ENCODE data around the gene ARHGAP21.
"Not testable (repeated sequence)": the region's sequence is repeated elsewhere in the genome, so short reads cannot be mapped to it uniquely, and the experiment has no call there.

Gene ARHGAP21

DNA sequence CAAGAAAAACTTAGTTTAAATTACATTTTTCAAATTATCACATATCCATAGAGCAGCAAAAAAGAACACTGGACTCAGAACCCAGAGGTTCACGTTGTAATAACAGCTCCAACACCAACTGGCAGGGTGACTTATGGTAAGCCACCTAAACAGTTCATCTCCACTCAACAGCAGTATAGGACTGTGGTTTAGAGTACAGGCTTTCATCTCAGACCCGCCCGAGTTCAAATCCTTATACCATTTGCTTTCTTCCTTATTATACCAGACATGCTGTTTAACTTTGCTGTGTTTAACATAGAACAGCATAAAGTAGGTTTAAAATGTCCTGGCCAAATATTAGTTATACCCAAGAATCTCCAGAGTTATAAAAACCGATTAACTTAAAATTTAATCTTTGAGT lies 97.9 kb downstream of the ARHGAP21 start:
- no peak for DNase-seq (ENCODE audit: low read depth)

DNA sequence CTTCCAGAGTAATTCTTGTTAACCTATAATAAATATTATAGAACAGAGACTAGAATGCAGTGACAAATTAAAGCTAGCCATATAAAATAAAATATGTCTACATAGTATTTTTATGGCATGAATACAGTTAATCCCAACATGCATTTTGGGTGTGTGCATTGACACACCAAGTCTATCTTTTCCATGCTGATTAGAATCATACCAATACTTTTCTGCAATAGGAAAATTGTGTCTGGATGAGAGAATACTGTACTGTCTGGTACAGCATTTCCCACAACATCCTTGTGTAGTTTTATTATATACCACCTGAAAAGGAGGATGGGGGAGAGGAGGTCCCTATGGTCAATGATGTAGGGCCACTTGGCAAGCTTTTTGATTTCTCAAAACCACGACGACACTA lies 100.3 kb downstream of the ARHGAP21 start:
- DNase-seq (ENCODE audit: low read depth): no peak

DNA sequence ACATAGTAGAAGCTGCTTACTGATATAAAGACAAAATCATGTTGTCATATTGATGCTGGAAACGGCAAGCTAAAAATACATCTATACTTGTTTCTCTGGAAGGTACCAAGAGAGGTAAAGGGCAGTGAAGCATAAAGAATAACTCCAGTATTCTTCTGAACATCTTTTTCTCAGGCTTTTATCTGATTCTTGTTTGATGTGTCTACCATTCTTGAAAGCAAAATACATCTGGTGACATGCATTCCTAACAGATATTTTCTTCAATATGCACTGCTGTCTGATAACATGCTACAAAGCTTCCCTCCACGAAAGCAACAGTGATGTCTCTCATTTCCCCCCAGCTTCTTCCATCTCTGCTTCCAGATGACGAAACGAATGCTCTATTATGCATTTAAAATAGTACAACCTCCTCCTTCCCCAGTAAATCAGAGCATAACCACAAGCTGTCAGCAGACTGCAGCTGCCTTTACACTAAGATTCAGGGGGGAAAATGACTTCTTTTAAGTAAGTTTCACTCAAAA lies 100.8 kb downstream of the ARHGAP21 start:
- no peak for DNase-seq (ENCODE audit: low read depth)

DNA sequence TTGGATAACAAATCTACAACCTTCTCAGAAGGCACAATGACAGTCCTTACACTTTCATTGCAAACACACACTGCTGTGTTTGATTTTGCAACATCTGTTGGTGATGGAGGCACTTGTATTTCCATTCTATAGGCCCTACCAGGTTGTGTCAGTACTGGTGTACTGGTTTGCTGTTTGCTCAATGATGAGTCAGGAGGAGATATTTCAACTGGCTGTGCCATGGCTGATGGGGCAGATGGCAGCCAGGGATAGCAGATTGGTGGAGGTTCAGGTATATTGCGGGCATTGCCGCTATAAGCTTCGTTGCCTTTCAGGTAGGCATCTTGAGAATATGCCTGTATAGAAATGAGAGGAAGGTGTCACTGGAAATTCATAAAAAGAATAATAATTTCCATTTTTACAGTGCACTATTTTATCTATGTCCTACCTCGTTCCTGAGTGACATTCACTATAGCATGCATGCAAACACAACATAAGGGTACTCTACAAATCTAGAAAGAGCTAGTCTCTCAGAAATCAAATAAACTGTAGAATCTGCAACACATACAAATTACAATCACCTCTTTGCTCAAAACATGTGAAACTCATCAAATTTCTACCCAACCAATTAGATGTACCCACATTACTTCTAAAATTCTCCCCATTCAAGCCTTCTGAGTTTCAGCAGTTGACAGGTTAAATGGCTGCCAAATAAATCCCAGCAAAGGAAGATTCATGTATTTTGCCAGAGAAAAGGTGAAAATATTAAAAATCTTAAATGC lies 102.5 kb downstream of the ARHGAP21 start:
- not testable (repeated sequence) for DNase-seq (ENCODE audit: low read depth)

DNA sequence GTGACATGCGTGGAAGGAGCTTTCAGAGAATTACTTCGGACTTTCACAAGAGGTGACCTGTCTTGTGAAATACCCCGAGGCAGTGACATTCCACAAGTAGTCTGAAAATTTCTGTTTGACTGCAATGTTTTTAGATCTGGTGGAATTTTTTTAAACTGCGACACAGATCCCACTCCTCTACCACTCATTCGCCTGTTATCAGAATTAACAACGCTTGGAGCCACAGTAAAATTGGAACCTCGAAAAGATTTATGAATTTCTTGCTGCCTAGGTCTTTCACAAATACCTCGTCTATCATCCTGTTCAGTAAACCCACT lies 103.7 kb downstream of the ARHGAP21 start:
- DNase-seq (ENCODE audit: low read depth): not testable (repeated sequence)

DNA sequence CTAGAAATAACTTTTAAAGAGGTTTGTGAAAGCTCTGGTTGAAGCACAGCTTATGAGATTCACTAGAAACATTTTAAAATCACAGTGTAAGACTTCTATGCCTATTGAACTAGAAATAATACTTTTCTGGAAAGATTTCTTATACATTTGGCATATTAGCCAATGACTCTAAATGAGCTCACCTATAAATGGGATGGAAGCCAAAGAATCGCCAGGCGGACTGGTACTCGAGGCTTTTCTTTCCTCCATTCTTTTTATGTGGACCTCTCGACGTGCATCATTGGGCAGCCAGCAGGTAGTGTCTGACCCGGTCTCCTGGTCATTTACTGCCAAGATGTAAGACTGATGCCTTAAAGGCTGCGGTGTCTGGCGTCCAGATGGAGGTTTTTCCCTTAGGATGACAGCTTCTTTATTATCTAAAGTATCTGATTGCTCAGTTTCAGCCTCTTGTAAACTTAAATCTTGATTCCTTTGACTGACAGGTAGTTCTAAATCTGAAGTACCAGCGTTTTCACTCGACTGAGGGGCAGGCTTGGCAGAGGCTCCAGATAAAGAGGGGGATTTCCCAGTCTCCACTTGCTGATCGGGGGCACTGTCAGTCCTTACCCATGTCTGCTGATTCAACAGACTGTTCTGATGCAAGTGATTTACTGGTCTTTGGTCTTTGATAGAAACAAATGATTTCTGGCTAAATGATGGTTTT lies 104.2 kb downstream of the ARHGAP21 start:
- DNase-seq (ENCODE audit: low read depth): not testable (repeated sequence)

DNA sequence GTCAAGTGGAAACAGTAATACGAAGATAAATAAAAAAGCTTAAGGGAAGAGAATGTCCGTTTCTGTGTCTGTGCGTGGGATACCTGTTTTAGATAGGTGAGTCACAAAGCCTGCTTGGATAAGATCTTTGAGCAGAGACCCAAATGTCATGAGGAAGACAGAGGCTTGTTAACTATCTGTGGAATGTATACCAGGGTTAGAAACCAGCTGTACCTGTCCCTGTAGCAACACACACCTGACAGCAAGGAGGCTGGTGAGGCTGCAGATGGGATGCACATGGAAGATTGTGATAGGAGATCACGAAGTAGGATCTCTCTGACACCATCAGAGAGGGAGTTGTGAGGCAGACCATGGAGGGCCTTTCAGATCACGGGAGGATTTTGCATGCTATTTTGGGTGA lies 105.3 kb downstream of the ARHGAP21 start:
- DNase-seq (ENCODE audit: low read depth): no peak

DNA sequence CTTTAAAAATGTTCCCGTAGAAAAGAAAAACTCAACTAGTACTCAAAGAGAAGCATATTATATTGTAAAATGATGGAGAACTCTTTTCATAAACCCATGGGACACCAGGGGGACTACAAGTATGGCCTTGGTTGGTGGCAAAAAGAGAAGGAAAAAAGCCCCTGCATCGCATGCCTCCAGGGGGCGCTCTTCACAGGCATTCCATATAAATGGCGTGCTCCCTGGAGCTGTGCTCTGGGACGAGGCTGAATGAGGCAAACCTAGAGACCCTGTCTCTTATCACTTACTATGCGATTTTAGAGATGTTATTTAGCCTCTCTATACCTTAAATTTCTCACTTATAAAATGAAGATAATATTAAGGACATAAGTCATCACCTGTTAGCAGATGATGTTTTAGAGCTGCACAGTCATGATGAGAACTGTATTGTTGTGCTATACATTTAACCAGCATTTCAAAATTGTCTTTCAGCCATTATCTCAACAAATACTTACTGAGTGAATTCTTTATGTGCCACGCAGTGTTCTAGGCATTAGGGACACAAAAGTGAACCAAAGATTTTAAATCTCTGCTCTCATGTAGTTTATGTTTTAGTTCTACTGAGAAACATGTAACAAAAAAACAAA lies 105.8 kb downstream of the ARHGAP21 start:
- DNase-seq (ENCODE audit: low read depth): peak; percentile 9

DNA sequence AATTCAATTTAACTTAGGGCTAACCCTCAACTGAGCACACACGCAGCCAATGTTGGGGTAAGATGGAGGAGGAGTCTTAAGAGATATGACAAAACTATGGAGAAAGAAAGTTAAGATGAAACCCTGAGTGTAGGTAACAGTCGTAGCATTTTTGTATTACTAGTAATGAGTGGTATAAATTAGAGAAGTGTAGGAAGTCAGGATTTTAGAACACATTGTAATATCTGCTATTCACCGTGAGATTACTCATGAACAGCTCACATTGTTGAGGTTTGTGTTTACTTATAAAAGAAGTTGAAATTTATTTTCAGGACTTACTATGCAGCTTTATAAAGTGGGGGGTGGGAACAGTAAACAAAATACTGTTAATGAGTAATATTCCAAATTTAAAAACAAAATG lies 107.2 kb downstream of the ARHGAP21 start:
- DNase-seq (ENCODE audit: low read depth): no peak

DNA sequence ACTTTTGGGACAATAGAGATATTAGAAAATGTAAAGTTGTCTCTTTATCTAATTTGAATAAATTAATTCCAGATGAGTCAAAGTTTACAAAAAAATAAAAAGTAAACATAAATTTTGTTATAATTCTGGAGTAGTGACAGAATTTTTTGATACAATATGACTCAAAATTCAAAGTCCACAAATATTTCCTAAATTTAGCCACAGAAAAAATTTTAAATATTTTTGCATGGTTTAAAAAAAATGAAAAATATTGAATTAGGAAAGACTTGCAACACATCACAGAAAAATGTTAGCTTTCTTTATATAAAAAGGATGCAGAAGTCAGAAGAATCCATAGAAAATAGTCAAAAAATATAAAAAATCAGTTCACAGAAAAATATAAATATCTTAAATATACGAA lies 117.7 kb downstream of the ARHGAP21 start:
- DNase-seq (ENCODE audit: low read depth): no peak

DNA sequence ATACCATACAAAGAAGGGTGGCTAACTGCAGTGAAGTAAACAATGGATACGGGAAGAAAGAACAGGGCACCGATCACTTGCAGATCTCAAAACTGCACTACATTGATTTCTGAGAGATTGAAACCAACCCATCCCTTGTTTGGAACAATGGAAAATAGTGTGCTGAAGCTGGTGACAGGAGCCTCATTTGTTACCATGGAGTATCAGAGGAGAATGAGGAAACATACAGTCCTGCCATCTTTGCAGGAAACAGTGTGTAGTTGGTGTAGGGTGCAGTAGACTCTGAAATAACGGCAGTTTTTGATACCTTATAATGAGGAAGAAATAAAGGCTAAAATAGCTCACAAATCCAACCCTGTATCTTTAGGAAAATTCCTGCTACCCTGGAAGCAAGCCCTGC lies 118.5 kb downstream of the ARHGAP21 start:
- DNase-seq (ENCODE audit: low read depth): no peak

DNA sequence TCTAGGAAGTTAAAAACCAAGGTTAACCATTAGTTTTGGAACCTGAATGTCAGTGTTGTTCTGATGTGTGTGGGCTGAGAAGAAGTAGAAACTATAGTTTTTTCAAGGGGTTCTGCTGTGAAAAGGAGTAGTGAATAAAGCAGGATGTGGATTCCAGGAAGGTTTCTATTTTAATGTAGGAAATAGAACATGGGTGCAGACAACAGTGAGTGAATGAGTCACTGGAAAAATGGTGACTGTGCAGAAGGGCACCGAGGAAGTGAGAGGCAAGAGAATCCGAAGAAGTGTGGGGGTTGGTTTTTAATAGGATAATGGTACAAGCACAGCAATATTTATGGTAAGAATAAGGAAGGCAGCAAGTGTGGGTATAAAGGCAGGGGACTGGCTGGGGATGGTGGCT lies 120.4 kb downstream of the ARHGAP21 start:
- DNase-seq (ENCODE audit: low read depth): no peak

DNA sequence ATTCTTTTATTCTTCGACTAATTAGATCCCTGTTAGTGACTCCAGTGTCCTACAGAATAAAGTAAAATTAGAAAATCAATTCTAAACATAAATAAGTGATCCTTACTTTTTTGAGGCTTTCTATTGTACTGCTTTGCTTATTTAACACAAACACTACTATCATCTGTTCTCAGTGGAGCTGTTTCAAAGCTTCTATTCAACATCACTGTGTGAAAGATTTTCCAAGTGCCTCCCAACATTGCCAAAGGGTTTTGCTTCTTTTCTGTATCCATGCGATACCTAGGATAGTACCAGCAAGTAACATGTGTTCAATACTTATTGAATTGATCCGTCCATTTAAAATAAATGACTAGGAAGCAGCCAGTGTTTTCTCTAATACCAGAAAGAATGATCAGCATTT lies 125.7 kb downstream of the ARHGAP21 start:
- no peak for DNase-seq (ENCODE audit: low read depth)

DNA sequence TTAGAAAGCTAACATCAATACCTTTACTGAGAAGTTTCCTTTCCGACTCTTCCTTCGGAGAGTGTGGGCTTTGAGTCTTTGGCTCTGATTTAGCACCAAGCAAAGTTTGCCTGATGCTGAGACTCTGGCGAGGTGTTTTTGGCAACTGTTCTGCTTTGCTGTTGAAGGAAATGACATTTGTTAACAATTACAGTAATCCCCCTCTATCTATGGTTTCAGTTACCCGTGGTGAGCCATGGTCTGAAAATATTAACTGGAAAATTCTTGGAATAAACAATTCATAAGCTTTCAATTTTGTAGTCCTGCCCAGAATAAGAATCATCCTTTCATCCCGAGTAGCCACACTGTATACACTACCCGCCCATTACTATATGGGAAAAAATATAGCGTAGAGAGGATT lies 126.3 kb downstream of the ARHGAP21 start:
- no peak for DNase-seq (ENCODE audit: low read depth)

DNA sequence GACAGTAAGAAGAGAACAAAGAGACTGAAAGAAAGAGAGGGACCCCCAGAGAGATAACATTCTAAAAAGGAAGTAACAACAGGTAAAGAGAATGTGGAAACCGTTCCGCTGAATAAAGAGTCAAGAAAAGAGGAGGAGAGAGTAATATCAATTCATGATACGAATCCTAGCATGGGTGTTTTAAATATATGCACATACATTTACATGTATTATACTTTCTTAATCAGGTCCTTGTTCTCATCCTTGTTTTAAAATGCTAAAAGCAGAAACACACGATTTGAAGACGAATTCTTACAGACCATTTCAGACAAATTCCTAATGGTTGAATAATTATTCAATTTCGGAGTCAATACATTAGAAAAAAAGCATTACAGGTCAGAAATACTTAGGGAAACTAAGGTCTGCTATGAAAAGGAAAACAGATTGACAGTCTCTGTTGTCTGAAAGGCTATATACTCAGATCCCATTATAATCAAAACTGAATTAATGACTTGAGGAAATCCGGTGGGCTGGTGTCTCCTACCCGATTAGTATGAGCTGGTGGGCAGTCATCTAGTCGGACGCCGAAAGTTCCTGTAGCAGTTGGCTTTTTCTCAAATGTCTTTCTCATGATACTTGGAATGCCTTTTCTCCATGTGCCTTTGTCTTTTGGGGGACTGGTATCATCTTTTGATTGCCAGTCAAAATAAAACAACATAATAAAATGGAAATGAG lies 127.3 kb downstream of the ARHGAP21 start:
- no peak for DNase-seq (ENCODE audit: low read depth)

DNA sequence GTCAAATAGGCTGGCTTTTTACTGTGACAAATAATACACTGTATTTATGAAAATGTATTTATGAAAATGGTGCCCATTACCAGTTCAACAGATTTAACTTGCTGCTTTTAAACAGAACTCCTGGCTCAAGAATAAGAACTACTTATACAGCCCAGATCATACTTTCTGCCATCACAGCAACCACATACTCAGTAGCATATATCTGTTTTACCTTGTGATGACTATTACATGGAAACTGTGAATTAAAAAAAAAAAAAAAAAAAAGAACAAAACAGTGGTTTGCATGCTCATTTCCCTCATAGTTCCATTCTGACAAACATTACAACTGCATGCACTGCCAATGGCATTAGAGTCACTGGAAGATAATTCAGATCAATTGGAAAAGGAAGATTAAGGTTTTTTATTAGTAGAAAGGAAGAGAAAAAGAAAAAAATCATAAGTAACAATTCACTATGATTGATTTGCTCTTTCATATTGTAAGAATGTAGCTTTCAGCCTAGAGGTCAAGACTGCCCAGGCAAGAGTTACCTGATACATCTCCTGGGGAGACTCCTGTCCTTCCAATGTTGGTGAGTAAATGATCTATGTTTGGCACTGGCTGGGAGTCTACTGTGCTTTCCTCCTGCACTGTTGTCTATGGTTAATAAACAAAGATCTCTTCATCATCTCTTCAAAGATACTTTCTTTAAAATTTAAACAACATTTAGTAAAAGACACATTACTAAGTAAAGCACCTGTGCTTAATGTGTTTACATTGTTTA lies 132.8 kb downstream of the ARHGAP21 start:
- DNase-seq (ENCODE audit: low read depth): no peak

DNA sequence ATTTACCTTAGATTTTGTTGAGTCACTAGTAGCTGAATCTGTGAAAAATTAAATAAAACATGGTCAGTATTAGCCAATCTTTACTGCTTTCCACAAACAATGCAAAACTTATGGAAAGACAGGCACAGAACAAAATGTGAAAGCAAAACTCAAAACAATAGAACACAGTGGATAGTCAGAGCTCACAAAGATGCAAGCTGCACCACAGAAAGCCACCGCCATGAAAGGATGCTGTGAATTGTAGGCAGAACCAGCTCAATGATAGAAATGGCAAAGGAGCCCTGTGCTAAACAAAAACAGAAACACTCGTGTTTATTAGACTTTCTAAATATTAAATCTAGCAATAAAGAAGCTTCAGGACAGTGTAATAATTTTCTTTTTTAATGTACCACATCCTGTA lies 134.4 kb downstream of the ARHGAP21 start:
- DNase-seq (ENCODE audit: low read depth): no peak

DNA sequence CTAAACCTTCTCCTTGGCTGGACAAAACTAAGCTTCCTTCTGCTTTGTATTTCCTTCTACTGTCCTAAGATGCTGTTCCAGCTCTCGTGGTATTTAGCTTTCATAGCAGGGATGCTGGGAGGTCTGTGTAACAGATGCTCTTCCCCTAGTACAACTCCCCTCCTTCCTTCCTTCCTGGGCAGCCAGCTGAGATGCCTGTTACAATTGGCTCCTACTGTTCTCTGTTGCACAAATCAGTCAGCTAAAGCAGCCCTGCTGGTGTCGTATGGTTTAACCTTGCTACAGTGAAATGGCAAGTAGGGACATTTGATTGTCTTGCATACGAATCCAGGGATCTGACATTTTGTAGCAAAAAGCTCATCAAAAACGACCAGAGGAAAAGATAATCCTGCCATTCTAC lies 143.8 kb downstream of the ARHGAP21 start:
- no peak for DNase-seq (ENCODE audit: low read depth)

DNA sequence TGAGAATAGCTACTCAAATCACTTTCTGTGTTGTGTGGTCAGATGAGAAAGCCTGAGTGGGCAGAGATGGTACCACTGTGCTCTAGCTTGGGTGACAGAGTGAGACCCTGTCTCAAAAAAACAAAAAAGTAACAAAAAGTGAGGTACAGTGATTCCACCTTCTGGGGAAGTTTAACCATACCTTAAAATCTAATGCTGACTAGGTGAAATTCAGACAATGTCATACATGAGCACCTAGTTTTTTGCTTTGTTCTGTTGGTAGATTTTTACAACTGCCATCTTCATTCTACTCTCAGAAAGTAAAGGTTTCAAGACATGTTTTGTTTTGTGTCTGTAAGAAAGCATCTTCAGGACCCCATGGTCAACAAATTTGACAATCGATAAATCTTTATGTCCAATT lies 144.2 kb downstream of the ARHGAP21 start:
- DNase-seq (ENCODE audit: low read depth): no peak

DNA sequence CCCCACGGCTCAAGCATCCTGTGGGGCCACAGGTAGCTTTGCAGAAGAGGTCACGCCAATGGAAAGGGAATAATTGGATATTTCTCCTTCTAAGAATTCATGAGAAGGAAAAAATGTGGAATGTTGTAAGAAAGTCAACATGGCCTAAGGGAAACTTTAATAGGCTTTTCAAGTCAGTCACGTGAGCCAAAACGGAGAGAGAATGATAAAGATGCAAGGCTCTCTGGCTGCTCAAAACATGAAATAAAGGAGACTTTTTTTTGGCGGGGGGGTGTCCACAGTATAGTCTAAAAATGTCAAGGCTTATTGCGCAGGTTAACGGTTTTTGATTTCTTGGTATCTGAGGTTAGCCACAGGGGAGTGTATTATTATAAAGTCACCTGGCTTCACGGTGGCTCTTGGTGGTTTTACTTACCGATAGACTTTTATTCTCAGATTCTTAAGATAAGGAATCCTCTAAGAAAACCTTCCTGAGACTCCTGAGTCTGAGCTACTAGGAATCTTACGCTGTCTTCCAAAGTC lies 148.1 kb downstream of the ARHGAP21 start:
- no peak for DNase-seq (ENCODE audit: low read depth)

DNA sequence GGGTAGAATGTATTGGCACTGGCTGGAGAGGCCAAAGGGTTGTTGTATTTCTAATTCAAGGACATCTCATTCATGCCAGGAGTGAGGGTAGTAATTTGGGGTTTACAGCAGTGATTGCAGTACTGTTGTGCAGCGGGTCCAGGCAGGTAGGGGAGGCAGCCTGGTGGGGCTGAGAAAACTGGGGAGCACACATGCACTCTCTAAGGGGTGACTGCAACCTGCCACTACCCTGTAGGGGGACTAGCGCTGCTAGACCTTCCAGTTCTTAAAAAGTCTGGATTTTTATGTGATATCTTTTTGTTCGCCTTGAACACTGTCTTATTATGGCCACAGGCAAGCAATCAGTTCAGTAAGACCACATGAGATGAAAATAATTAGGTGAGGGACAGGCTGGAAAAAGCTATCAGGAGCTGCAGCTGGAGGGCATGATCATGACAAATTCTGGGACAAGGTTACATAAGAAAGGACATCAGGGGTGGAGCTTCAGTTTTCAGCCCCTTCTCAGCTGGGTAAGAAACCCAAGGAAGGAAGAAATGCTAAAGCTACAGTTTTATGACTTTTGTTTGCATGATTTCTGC lies 149.0 kb downstream of the ARHGAP21 start:
- no peak for DNase-seq (ENCODE audit: low read depth)
